Subcutaneous adipose tissue (tissue), 4 donors: Measurements from ENCODE around the gene CTU2. TPM values are rescaled to one million over a fixed set of nuclear protein-coding genes. Genes with fewer than 3 reads are reported as not detected.

Source experiments
- CTCF ChIP-seq: fragments of 450-650 bp; IDR thresholded peaks from one replicate; pipeline ENCODE4 v1.5.1; 2016; ENCODE audit warnings: low read depth, mild to moderate bottlenecking, control low read depth, antibody characterized with exemption, moderate library complexity
- total RNA-seq, 4 donors: library from RNA; depleted of rRNA; stranded (reverse); fragments of >200 nt; gene quantifications; one replicate each; pipeline ENCODE4 v1.1.0, GENCODE V29; 2016

Gene CTU2
- total RNA-seq, 4 donors from 2014 or later, result 3.2 to 6.0 (median 4.8) TPM

DNA sequence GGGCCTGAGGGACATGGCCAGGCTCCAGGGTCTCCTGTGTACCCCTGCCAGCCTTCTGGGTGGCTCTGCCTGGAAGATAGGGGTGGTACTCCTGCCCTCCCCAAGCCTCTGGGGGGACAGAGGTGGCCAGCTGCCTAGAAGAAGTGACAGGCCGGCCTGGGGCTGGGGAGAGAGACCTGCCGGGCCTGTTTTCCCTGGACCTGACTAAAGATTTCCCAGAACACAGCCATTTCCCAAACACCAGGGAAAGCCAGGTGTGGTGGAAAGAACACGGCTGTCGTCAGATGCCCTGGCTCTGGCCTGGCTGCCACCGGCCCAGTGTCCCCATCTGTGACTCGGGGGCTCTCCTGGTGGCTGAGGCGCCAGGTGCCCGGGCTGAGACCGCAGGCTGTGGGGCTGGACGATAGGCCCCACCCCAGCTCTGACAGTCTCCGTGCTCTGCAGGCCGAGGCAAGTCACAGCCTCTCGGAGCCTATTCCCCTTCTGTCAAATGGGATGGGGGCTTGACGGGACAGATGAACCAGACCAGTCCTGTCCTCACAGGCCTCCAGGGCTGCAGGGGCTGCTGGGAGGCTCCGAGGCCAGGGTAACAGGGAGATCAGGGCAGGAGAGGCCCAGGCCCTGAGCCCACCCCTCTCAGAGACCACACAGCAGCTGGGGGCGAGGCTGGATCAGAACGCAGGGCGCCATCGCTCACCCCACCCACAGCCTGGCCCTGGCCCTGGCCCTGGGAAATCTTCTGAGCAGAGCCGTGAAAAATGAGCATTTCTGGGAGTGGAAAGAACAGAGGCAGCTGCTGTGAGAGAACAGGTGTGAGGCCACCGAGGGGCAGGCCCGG, 33.1 kb downstream of the CTU2 start:
- TF ChIP-seq CTCF, result no peak

DNA sequence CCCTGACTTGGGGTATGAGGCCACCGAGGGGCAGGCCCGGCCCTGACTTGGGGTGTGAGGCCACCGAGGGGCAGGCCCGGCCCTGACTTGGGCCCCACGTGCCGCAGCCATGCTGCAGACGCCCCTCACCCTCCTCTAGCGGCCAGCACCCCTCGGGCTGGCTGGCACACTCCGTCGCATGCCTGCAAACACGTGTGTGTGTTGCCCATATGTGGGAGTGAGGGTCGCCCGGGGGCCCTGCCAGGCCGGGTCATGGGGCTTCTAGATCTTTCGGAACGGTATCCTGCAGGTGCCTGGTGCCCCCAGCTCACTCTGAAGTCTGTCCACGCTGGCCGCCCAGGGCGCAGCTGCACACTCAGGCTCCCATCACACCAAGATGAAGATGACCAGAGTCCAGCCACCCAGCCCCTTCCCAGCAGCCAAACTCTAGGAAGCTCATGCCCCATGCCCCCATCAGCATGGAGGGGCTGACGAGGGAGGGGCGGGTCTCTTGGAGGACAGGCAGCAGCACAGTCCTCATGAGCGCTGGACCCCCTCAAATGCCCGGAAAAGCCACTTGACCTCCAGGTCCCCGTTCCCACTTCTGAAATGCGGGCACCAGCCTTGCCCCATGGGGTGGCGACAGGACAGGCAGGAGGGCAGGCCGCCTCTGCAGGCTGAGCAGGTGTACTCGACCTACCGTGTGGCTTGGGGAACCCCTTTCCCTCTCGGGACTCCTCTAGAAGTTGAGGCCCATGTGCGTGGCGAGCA, 33.8 kb downstream of the CTU2 start:
- no peak for TF ChIP-seq CTCF

DNA sequence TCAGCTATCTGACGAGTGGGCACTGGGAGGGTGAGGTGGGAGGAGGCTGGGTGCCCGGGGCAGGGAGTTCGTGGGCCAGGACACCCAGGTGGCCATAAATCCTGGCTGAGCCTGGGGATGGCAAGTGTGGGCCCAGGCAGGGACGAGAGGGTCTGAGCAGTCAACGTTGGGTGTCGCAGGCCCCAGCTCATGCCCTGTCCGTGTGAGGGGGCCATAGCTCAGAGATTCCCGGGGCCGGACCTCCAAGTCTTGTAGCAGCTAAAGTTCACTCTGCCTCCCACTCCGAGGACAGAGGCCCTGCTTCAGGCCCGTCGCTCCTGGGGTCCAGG, 34.4 kb downstream of the CTU2 start:
- TF ChIP-seq CTCF, result no peak

- TF ChIP-seq CTCF, result no peak
Observed at GRCh38 chr16:88741368-88741767, 35.1 kb downstream of the CTU2 start.

GRCh38 chr16:88742896-88743605, 36.7 kb downstream of the CTU2 start:
- no peak for TF ChIP-seq CTCF

DNA sequence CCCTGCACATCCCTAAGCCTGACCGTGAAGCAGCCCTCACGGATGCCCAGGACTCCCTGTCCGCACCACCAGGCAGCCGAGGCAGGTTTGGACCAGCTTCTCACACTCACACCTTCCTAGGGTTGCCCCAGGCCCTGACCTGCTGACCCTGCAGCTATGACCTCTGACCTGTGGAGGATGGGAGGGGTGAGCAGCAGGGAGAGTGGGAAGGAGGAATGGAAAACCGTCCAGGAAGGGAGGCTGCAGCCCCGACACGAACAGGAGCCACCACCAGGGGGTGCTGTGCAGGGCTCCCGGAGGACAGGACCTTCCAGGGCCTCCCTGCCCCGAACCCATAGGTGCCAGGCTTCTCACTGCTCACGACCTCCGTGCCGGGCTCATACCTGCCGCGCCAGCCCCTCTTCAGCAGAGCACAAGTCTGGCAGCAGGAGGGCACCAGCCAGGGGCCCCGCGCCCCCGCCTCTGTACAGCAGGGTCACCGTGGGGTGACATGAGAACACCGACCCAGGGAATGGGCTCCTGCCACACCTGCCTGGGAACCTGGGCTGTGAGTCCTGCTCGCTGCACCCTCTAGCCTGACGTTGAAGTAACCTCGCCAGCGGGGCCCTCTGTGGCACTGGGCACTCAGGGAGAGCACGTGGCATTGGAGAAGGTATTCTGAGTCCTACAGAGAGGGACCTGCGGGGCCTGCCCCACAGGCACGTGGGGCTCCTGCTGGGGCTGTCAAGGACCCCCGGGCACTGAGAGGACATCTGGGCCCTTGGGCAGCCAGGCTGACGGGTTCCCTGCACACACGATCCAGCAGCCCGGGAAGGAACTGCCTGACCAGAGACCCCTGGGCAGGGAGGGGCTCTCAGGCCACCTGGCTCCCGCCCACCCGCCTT, 37.6 kb downstream of the CTU2 start:
- TF ChIP-seq CTCF, result no peak
